MM.1S (cell line): Measurements from ENCODE around the gene DNAJB1.

ENCODE experiments used
- DNase-seq: peaks from one replicate; pipeline ENCODE4 v3.0.0-alpha.2; 2015
- H2AFZ ChIP-seq: fragments of 300-600 bp; sonication (generic); 2 replicates; pipeline ENCODE4 v1.6.0; 2016; ENCODE audit warnings: antibody characterized with exemption, low read length
- H3F3A ChIP-seq: fragments of 300-600 bp; sonication (generic); 2 replicates; pipeline ENCODE4 v1.6.1; 2016; ENCODE audit warnings: mild to moderate bottlenecking, antibody characterized with exemption, low read length, moderate library complexity, mixed read lengths; ENCODE audit not compliant: insufficient read depth
- H3K27ac ChIP-seq: fragments of 300-600 bp; sonication (generic); 2 replicates; pipeline ENCODE4 v1.5.1; 2016; ENCODE audit warnings: mild to moderate bottlenecking, low read length
- H3K27me3 ChIP-seq: fragments of 300-600 bp; sonication (generic); replicated peaks from 2 replicates; pipeline ENCODE4 v1.6.0; 2016; ENCODE audit warnings: low read length; ENCODE audit not compliant: insufficient read depth
- H3K36me3 ChIP-seq: fragments of 300-600 bp; sonication (generic); replicated peaks from 2 replicates; pipeline ENCODE4 v1.6.1; 2016; ENCODE audit warnings: mild to moderate bottlenecking, low read length, mixed read lengths; ENCODE audit not compliant: insufficient read depth
- H3K4me1 ChIP-seq: fragments of 300-600 bp; sonication (generic); 2 replicates; pipeline ENCODE4 v1.6.1; 2016; ENCODE audit warnings: low read length, mixed read lengths
- H3K4me2 ChIP-seq: fragments of 300-600 bp; sonication (generic); 2 replicates; pipeline ENCODE4 v1.6.0; 2016; ENCODE audit warnings: low read depth, low read length
- H3K4me3 ChIP-seq: fragments of 300-600 bp; sonication (generic); 2 replicates; pipeline ENCODE4 v1.5.1; 2016; ENCODE audit warnings: low read length, mixed read lengths
- H3K79me2 ChIP-seq: fragments of 300-600 bp; sonication (generic); 2 replicates; pipeline ENCODE4 v1.6.1; 2016; ENCODE audit warnings: mixed run types, low read length, mixed read lengths
- H3K9ac ChIP-seq: fragments of 300-600 bp; sonication (generic); 2 replicates; pipeline ENCODE4 v1.6.1; 2016; ENCODE audit warnings: low read length, mixed read lengths
- H3K9me2 ChIP-seq: fragments of 300-600 bp; sonication (generic); replicated peaks from 2 replicates; pipeline ENCODE4 v1.6.1; 2016; ENCODE audit warnings: mild to moderate bottlenecking, low read length, mixed read lengths; ENCODE audit not compliant: insufficient read depth
- H3K9me3 ChIP-seq: fragments of 300-600 bp; sonication (generic); replicated peaks from 2 replicates; pipeline ENCODE4 v1.6.1; 2016; ENCODE audit warnings: mild to moderate bottlenecking, low read length, mixed read lengths; ENCODE audit not compliant: insufficient read depth
- H4K20me1 ChIP-seq: fragments of 300-600 bp; sonication (generic); 2 replicates; pipeline ENCODE4 v1.6.1; 2016; ENCODE audit warnings: mild to moderate bottlenecking, low read length, moderate library complexity, mixed read lengths; ENCODE audit not compliant: insufficient read depth
- CTCF ChIP-seq: fragments of 300-600 bp; sonication (generic); IDR thresholded peaks from 2 replicates; pipeline ENCODE4 v1.5.1; 2016; ENCODE audit warnings: antibody characterized with exemption, low read length, mixed read lengths
- EZH2 ChIP-seq: fragments of 300-600 bp; sonication (generic); optimal IDR thresholded peaks from 2 replicates; pipeline ENCODE3; 2017; ENCODE audit warnings: low read depth, mild to moderate bottlenecking, antibody characterized with exemption, low read length, mixed read lengths
- EZH2phosphoT487 ChIP-seq: fragments of 300-600 bp; sonication (generic); IDR thresholded peaks from 2 replicates; pipeline ENCODE4 v1.6.1; 2018; ENCODE audit warnings: antibody characterized with exemption, low read length

The DNAJB1 gene

GRCh38 chr19:14517840-14518505 is at the start of gene DNAJB1:
DNAJB1 (minus strand) TSS chr19:14518397; CDS start chr19:14518349, 48 bp downstream.
- peak; percentile 75 for DNase-seq
- H3K27ac ChIP-seq: peak within 1 kb of the TSS; percentile 85
- peak within 1 kb of the TSS; percentile 89 for H2AFZ ChIP-seq
- peaks cover 30% of the 10 kb centered on the region for H3F3A ChIP-seq
- no peaks in the 10 kb centered on the region for H3K9me3 ChIP-seq
- peak within 1 kb of the TSS; percentile 100 for H3K4me2 ChIP-seq
- peaks cover 19% of the 10 kb centered on the region for H4K20me1 ChIP-seq
- peak within 1 kb of the TSS; percentile 96 for H3K9ac ChIP-seq
- TF ChIP-seq EZH2phosphoT487 (no peak), CTCF (no peak), EZH2 (no peak)
- peaks cover 23% of the 10 kb centered on the region for H3K36me3 ChIP-seq
- H3K9me2 ChIP-seq: no peaks in the 10 kb centered on the region
- H3K4me3 ChIP-seq: peak within 1 kb of the TSS; percentile 97
- H3K27me3 ChIP-seq: no peaks in the 10 kb centered on the region
- H3K4me1 ChIP-seq: peaks cover 16% of the 10 kb centered on the region
- H3K79me2 ChIP-seq: peaks cover 38% of the 10 kb centered on the region

GRCh38 chr19:14567079-14567478 is 48.9 kb upstream of the DNAJB1 start:
- no peak overlapping the region for H2AFZ ChIP-seq
- H3K27ac ChIP-seq: no peak overlapping the region
- DNase-seq: no peak
- no peaks in the 10 kb centered on the region for H3F3A ChIP-seq
- no peaks in the 10 kb centered on the region for H3K27me3 ChIP-seq
- no peaks in the 10 kb centered on the region for H3K9me3 ChIP-seq
- H3K79me2 ChIP-seq: peaks cover 29% of the 10 kb centered on the region
- H3K9ac ChIP-seq: no peak overlapping the region
- no peak overlapping the region for H3K4me3 ChIP-seq
- no peak for TF ChIP-seq EZH2
- no peak for TF ChIP-seq EZH2phosphoT487
- no peak for TF ChIP-seq CTCF
- no peaks in the 10 kb centered on the region for H3K36me3 ChIP-seq
- H3K4me1 ChIP-seq: peaks cover 7% of the 10 kb centered on the region; the same call in 1 of the 2 replicates
- H3K9me2 ChIP-seq: no peaks in the 10 kb centered on the region
- no peak overlapping the region for H3K4me2 ChIP-seq
- no peaks in the 10 kb centered on the region for H4K20me1 ChIP-seq

GRCh38 chr19:14566712-14567077 is 48.5 kb upstream of the DNAJB1 start:
- H3K9ac ChIP-seq: no peak overlapping the region
- H4K20me1 ChIP-seq: no peaks in the 10 kb centered on the region
- H3K27me3 ChIP-seq: no peaks in the 10 kb centered on the region
- DNase-seq: no peak
- H3K27ac ChIP-seq: no peak overlapping the region
- H3K9me2 ChIP-seq: no peaks in the 10 kb centered on the region
- H2AFZ ChIP-seq: no peak overlapping the region
- H3K4me1 ChIP-seq: peaks cover 7% of the 10 kb centered on the region; the same call in 1 of the 2 replicates
- H3F3A ChIP-seq: no peaks in the 10 kb centered on the region
- TF ChIP-seq EZH2phosphoT487: no peak
- no peak for TF ChIP-seq EZH2
- TF ChIP-seq CTCF: no peak
- H3K9me3 ChIP-seq: no peaks in the 10 kb centered on the region
- H3K79me2 ChIP-seq: peaks cover 27% of the 10 kb centered on the region
- no peak overlapping the region for H3K4me3 ChIP-seq
- no peak overlapping the region for H3K4me2 ChIP-seq
- no peaks in the 10 kb centered on the region for H3K36me3 ChIP-seq
